SK-MEL-5 (cell line): ENCODE results near the gene PHKA1. TPM values are rescaled to one million over a fixed set of nuclear protein-coding genes. Genes with fewer than 3 reads are reported as not detected.
"Not testable (repeated sequence)": the region's sequence is repeated elsewhere in the genome, so short reads cannot be mapped to it uniquely, and the experiment has no call there.

ENCODE experiments used
- DNase-seq: peaks from one replicate; pipeline ENCODE4 v3.0.0-alpha.2; 2016; ENCODE audit warnings: low read depth, low spot score
- in situ Hi-C: cut with HindIII; loops from 2 replicates; pipeline ENCODE4 v1.10.0; 2016; ENCODE audit warnings: low sequenced_read_pairs, high pct_unique_total_duplicates, low pct_unique_long_range_greater_than_20kb
- total RNA-seq: library from RNA; depleted of rRNA; stranded (reverse); fragments of >200 nt; shearing (Covaris generic); gene quantifications from 2 replicates; pipeline ENCODE4 v1.2.3, GENCODE V29; 2014

The PHKA1 gene
- total RNA-seq, 1 experiment from 2014 or later, result 4.1 TPM

- DNase-seq, result no peak
- in situ Hi-C loops, result no loop called here
Measured at GRCh38 chrX:72685018-72685417, 29.1 kb downstream of the PHKA1 start.

GRCh38 chrX:72683631-72684030, 30.5 kb downstream of the PHKA1 start:
- DNase-seq, result no peak
- in situ Hi-C loops, result no loop called here

- DNase-seq, result no peak
- in situ Hi-C loops, result no loop called here
Measured at GRCh38 chrX:72676465-72676864, 37.6 kb downstream of the PHKA1 start.

- DNase-seq, in situ Hi-C loops: not testable (repeated sequence)
Measured at GRCh38 chrX:72673951-72674350, 40.2 kb downstream of the PHKA1 start.

GRCh38 chrX:72669508-72669907, 44.6 kb downstream of the PHKA1 start:
- in situ Hi-C loops, DNase-seq: not testable (repeated sequence)

GRCh38 chrX:72666451-72666850, 47.7 kb downstream of the PHKA1 start:
- in situ Hi-C loops, result no loop called here
- DNase-seq, result no peak

- in situ Hi-C loops, result no loop called here
- DNase-seq, result no peak
Measured at GRCh38 chrX:72663737-72664136, 50.4 kb downstream of the PHKA1 start.

- DNase-seq, result no peak
Measured at GRCh38 chrX:72662020-72662747, 51.9 kb downstream of the PHKA1 start.

GRCh38 chrX:72659723-72660122, 54.4 kb downstream of the PHKA1 start:
- in situ Hi-C loops, result no loop called here

More at GRCh38 chrX:72662020-72662747, 51.9 kb downstream of the PHKA1 start:
- in situ Hi-C loops, result no loop called here

GRCh38 chrX:72652082-72652481, 62.0 kb downstream of the PHKA1 start:
- in situ Hi-C loops, result no loop called here
- DNase-seq, result no peak

More at GRCh38 chrX:72659723-72660122, 54.4 kb downstream of the PHKA1 start:
- no peak for DNase-seq

- no peak for DNase-seq
- in situ Hi-C loops, result no loop called here
Measured at GRCh38 chrX:72644946-72645345, 69.2 kb downstream of the PHKA1 start.

GRCh38 chrX:72641611-72642010, 72.5 kb downstream of the PHKA1 start:
- in situ Hi-C loops, result no loop called here
- DNase-seq, result no peak

- in situ Hi-C loops, result no loop called here
- no peak for DNase-seq
Measured at GRCh38 chrX:72635930-72636329, 78.2 kb downstream of the PHKA1 start.

GRCh38 chrX:72634331-72634730, 79.8 kb downstream of the PHKA1 start:
- DNase-seq, result peak; percentile 27
- in situ Hi-C loops, result no loop called here

GRCh38 chrX:72630185-72630584, 83.9 kb downstream of the PHKA1 start:
- DNase-seq, result no peak
- in situ Hi-C loops, result no loop called here

- DNase-seq, result no peak
- in situ Hi-C loops, result no loop called here
Measured at GRCh38 chrX:72624194-72624593, 89.9 kb downstream of the PHKA1 start.

- DNase-seq, result peak; percentile 11
Measured at GRCh38 chrX:72621625-72622485, 92.3 kb downstream of the PHKA1 start.

GRCh38 chrX:72621163-72621562, 92.9 kb downstream of the PHKA1 start:
- in situ Hi-C loops, result no loop called here
- no peak for DNase-seq

More at GRCh38 chrX:72621625-72622485, 92.3 kb downstream of the PHKA1 start:
- in situ Hi-C loops, result no loop called here
